GM19023 (cell line): Measurements from ENCODE around the gene HS6ST3.

ENCODE experiments used
- ATAC-seq: cut with Tn5 transposase; IDR thresholded peaks from one replicate; pipeline ENCODE4 v1.9.1; 2021; ENCODE audit warnings: mild to moderate bottlenecking, moderate library complexity; ENCODE audit not compliant: unreplicated experiment

Gene HS6ST3

GRCh38 chr13:96690998-96691397 is 601.1 kb downstream of the HS6ST3 start:
- no peak for ATAC-seq

- ATAC-seq, result no peak
Measured at GRCh38 chr13:96696389-96696900, 606.5 kb downstream of the HS6ST3 start.

- ATAC-seq, result no peak
Measured at GRCh38 chr13:96700657-96701056, 610.8 kb downstream of the HS6ST3 start.

GRCh38 chr13:96707146-96707545 is 617.2 kb downstream of the HS6ST3 start:
- no peak for ATAC-seq

- no peak for ATAC-seq
Measured at GRCh38 chr13:96710166-96710862, 620.4 kb downstream of the HS6ST3 start.

GRCh38 chr13:96720446-96720845 is 630.5 kb downstream of the HS6ST3 start:
- ATAC-seq, result no peak

GRCh38 chr13:96726651-96727050 is 636.7 kb downstream of the HS6ST3 start:
- no peak for ATAC-seq

- ATAC-seq, result no peak
Measured at GRCh38 chr13:96728463-96728862, 638.6 kb downstream of the HS6ST3 start.

GRCh38 chr13:96730676-96731075 is 640.8 kb downstream of the HS6ST3 start:
- ATAC-seq, result no peak

GRCh38 chr13:96734499-96734898 is 644.6 kb downstream of the HS6ST3 start:
- no peak for ATAC-seq

- no peak for ATAC-seq
Measured at GRCh38 chr13:96741779-96742178, 651.9 kb downstream of the HS6ST3 start.

GRCh38 chr13:96743296-96744089 is 653.6 kb downstream of the HS6ST3 start:
- ATAC-seq, result no peak

- no peak for ATAC-seq
Measured at GRCh38 chr13:96744367-96745331, 654.7 kb downstream of the HS6ST3 start.

- no peak for ATAC-seq
Measured at GRCh38 chr13:96746886-96747285, 657.0 kb downstream of the HS6ST3 start.

- no peak for ATAC-seq
Measured at GRCh38 chr13:96749825-96750224, 659.9 kb downstream of the HS6ST3 start.

GRCh38 chr13:96751089-96751488 is 661.2 kb downstream of the HS6ST3 start:
- ATAC-seq, result no peak

GRCh38 chr13:96762876-96763275 is 673.0 kb downstream of the HS6ST3 start:
- ATAC-seq, result no peak

- ATAC-seq, result no peak
Measured at GRCh38 chr13:96766306-96766705, 676.4 kb downstream of the HS6ST3 start.

- ATAC-seq, result no peak
Measured at GRCh38 chr13:96768524-96768923, 678.6 kb downstream of the HS6ST3 start.

- ATAC-seq, result no peak
Measured at GRCh38 chr13:96769874-96770273, 680.0 kb downstream of the HS6ST3 start.
